Progenitor cell of endocrine pancreas (in vitro differentiated cells): ENCODE results near the gene SSH2. TPM values are rescaled to one million over a fixed set of nuclear protein-coding genes. Genes with fewer than 3 reads are reported as not detected.

Experiments
- DNase-seq: peaks from one replicate; pipeline ENCODE4 v3.0.0; 2021; ENCODE audit warnings: low spot score; ENCODE audit not compliant: unreplicated experiment
- H3K27ac Mint-ChIP-seq: 2 replicates; pipeline ENCODE4 v1.8.0; 2021; ENCODE audit warnings: mild to moderate bottlenecking, moderate library complexity, mixed read lengths
- H3K27me3 Mint-ChIP-seq: 2 replicates; pipeline ENCODE4 v1.8.0; 2021; ENCODE audit warnings: mixed read lengths
- H3K36me3 Mint-ChIP-seq: 2 replicates; pipeline ENCODE4 v1.8.0; 2022; ENCODE audit warnings: mixed read lengths; ENCODE audit not compliant: insufficient read depth
- H3K4me1 Mint-ChIP-seq: 2 replicates; pipeline ENCODE4 v1.8.0; 2021; ENCODE audit warnings: low read depth, mixed read lengths
- H3K4me3 Mint-ChIP-seq: 2 replicates; pipeline ENCODE4 v1.8.0; 2021; ENCODE audit warnings: low read depth, mild to moderate bottlenecking, moderate library complexity, mixed read lengths
- H3K9me3 Mint-ChIP-seq: 2 replicates; pipeline ENCODE4 v1.8.0; 2021; ENCODE audit warnings: low read depth, mixed read lengths
- CTCF ChIP-seq: fragments of 200-600 bp; sonication (generic); IDR thresholded peaks from one replicate; pipeline ENCODE4 v1.5.0; 2021; ENCODE audit warnings: antibody characterized with exemption, mild to moderate bottlenecking; ENCODE audit not compliant: unreplicated experiment
- total RNA-seq: library from RNA; stranded (reverse); gene quantifications from 2 replicates; pipeline ENCODE4 v1.2.1, GENCODE V29; 2021

The SSH2 gene
- total RNA-seq, 1 donor from 2014 or later = 20.7 TPM

GRCh38 chr17:29709866-29710519 is 220.0 kb downstream of the SSH2 start:
- no peaks in the 10 kb centered on the region for H3K36me3 Mint-ChIP-seq
- H3K4me3 Mint-ChIP-seq = no peak overlapping the region
- no peak for TF ChIP-seq CTCF
- no peaks in the 10 kb centered on the region for H3K9me3 Mint-ChIP-seq
- no peaks in the 10 kb centered on the region for H3K4me1 Mint-ChIP-seq
- no peaks in the 10 kb centered on the region for H3K27me3 Mint-ChIP-seq
- H3K27ac Mint-ChIP-seq = no peak overlapping the region
- no peak for DNase-seq

GRCh38 chr17:29707212-29707571 is 222.8 kb downstream of the SSH2 start:
- H3K27ac Mint-ChIP-seq = no peak overlapping the region
- H3K4me1 Mint-ChIP-seq = no peaks in the 10 kb centered on the region
- TF ChIP-seq CTCF = no peak
- H3K4me3 Mint-ChIP-seq = no peak overlapping the region
- H3K9me3 Mint-ChIP-seq = no peaks in the 10 kb centered on the region
- H3K27me3 Mint-ChIP-seq = no peaks in the 10 kb centered on the region
- no peak for DNase-seq
- H3K36me3 Mint-ChIP-seq = peaks cover 3% of the 10 kb centered on the region

GRCh38 chr17:29706045-29706431 is 224.0 kb downstream of the SSH2 start:
- Mint-ChIP-seq H3K9me3 (no peaks in the 10 kb centered on the region), H3K27ac (no peak overlapping the region), H3K27me3 (no peaks in the 10 kb centered on the region), H3K4me1 (no peaks in the 10 kb centered on the region), H3K36me3 (peaks cover 3% of the 10 kb centered on the region), H3K4me3 (no peak overlapping the region)
- DNase-seq = no peak
- TF ChIP-seq CTCF = no peak

GRCh38 chr17:29705386-29705785 is 224.6 kb downstream of the SSH2 start:
- H3K4me1 Mint-ChIP-seq = no peaks in the 10 kb centered on the region
- peaks cover 5% of the 10 kb centered on the region for H3K36me3 Mint-ChIP-seq
- no peak overlapping the region for H3K4me3 Mint-ChIP-seq
- no peak overlapping the region for H3K27ac Mint-ChIP-seq
- no peaks in the 10 kb centered on the region for H3K9me3 Mint-ChIP-seq
- no peaks in the 10 kb centered on the region for H3K27me3 Mint-ChIP-seq
- DNase-seq = no peak
- no peak for TF ChIP-seq CTCF

- DNase-seq = no peak
- Mint-ChIP-seq H3K27ac (no peak overlapping the region), H3K4me3 (no peak overlapping the region), H3K9me3 (no peaks in the 10 kb centered on the region), H3K27me3 (no peaks in the 10 kb centered on the region), H3K4me1 (no peaks in the 10 kb centered on the region), H3K36me3 (peaks cover 6% of the 10 kb centered on the region)
- no peak for TF ChIP-seq CTCF
Measured at GRCh38 chr17:29699283-29699682, 230.7 kb downstream of the SSH2 start.
